HEK293 (cell line): ENCODE data around the gene PTGIR.
A peak's percentile ranks its signal among the peaks of the same experiment; 100 is the strongest.

Source experiments
- CTCF ChIA-PET: fragments of 350-600 bp; formaldehyde crosslinking; extraction: SDS; loops from one replicate; lab custom pipeline; 2021; ENCODE audit warnings: antibody characterized with exemption; lab: Yijun Ruan, JAX
- POLR2A ChIA-PET: fragments of 300-600 bp; formaldehyde crosslinking; extraction: SDS; loops from one replicate; lab custom pipeline; 2020; ENCODE audit warnings: antibody characterized with exemption, inconsistent platforms; lab: Yijun Ruan, JAX
- H3K27ac ChIP-seq: fragments of 200-500 bp; sonication (Bioruptor generic); 2 replicates; pipeline ENCODE4 v1.5.1; 2014; ENCODE audit warnings: low read depth, low read length, control low read depth, inconsistent platforms; ENCODE audit errors: extremely low read depth
- H3K36me3 ChIP-seq, 2 experiments: fragments of 200-500 bp in 1 of 2; sonication (Bioruptor generic) in 1 of 2; 1 replicate in 1 of 2; 2 replicates in 1 of 2; pipeline ENCODE4 v1.5.1; 2014 to 2017; ENCODE audit warnings: inconsistent platforms in 2 of 2, low read length in 2 of 2; ENCODE audit not compliant: control insufficient read depth in 2 of 2, insufficient read depth in 1 of 2
- H3K4me1 ChIP-seq: fragments of 200-500 bp; sonication (Bioruptor generic); 2 replicates; pipeline ENCODE4 v1.5.1; 2014; ENCODE audit warnings: mild to moderate bottlenecking, low read length, inconsistent platforms; ENCODE audit not compliant: control insufficient read depth, insufficient read depth
- H3K4me3 ChIP-seq: 2 replicates; pipeline ENCODE4 v1.5.1; 2011; ENCODE audit warnings: low read depth, mild to moderate bottlenecking, control low read depth, low read length, moderate library complexity
- H3K9me3 ChIP-seq: fragments of 200-500 bp; sonication (Bioruptor generic); 2 replicates; pipeline ENCODE4 v1.5.1; 2014; ENCODE audit warnings: low read depth, low read length, inconsistent platforms; ENCODE audit not compliant: control insufficient read depth, insufficient read depth
- CTCF ChIP-seq: fragments of 450-650 bp; formaldehyde crosslinking; IDR thresholded peaks from 2 replicates; pipeline ENCODE4 v1.5.1; 2016; ENCODE audit warnings: missing biosample characterization, missing genetic modification characterization
- GLI4 ChIP-seq: fragments of 450-650 bp; formaldehyde crosslinking; IDR thresholded peaks from 2 replicates; pipeline ENCODE4 v1.5.1; 2016; ENCODE audit warnings: missing biosample characterization, missing genetic modification characterization
- GLIS1 ChIP-seq: fragments of 450-650 bp; formaldehyde crosslinking; IDR thresholded peaks from 2 replicates; pipeline ENCODE4 v1.5.1; 2016; ENCODE audit warnings: missing biosample characterization, missing genetic modification characterization
- HOXA7 ChIP-seq: sonication (generic); formaldehyde crosslinking; IDR thresholded peaks from 2 replicates; pipeline ENCODE4 v1.8.1; 2022; ENCODE audit warnings: missing genetic modification reagents, borderline replicate concordance
- IKZF3 ChIP-seq: fragments of 450-650 bp; IDR thresholded peaks from 2 replicates; pipeline ENCODE4 v1.5.0; 2018; ENCODE audit warnings: missing biosample characterization, mild to moderate bottlenecking, missing genetic modification characterization, moderate library complexity
- KLF9 ChIP-seq: fragments of 450-650 bp; formaldehyde crosslinking; IDR thresholded peaks from 2 replicates; pipeline ENCODE4 v1.5.1; 2016; ENCODE audit warnings: missing biosample characterization, missing genetic modification characterization, low read depth
- MZF1 ChIP-seq: fragments of 450-650 bp; formaldehyde crosslinking; IDR thresholded peaks from 2 replicates; pipeline ENCODE4 v1.5.1; 2017; ENCODE audit warnings: missing biosample characterization, missing genetic modification characterization, borderline replicate concordance
- PRDM10 ChIP-seq: fragments of 450-650 bp; formaldehyde crosslinking; IDR thresholded peaks from 2 replicates; pipeline ENCODE4 v1.5.1; 2016; ENCODE audit warnings: missing biosample characterization, missing genetic modification characterization
- SP3 ChIP-seq: fragments of 450-650 bp; formaldehyde crosslinking; IDR thresholded peaks from 2 replicates; pipeline ENCODE4 v1.5.1; 2016; ENCODE audit warnings: missing biosample characterization, missing genetic modification characterization
- ZBTB20 ChIP-seq: fragments of 450-650 bp; formaldehyde crosslinking; IDR thresholded peaks from 2 replicates; pipeline ENCODE4 v1.5.1; 2016; ENCODE audit warnings: missing biosample characterization, missing genetic modification characterization
- ZBTB48 ChIP-seq: fragments of 450-650 bp; formaldehyde crosslinking; IDR thresholded peaks from 2 replicates; pipeline ENCODE4 v1.5.1; 2016; ENCODE audit warnings: missing biosample characterization, missing genetic modification characterization
- ZBTB8A ChIP-seq: fragments of 450-650 bp; formaldehyde crosslinking; IDR thresholded peaks from 2 replicates; pipeline ENCODE4 v1.5.1; 2016; ENCODE audit warnings: missing biosample characterization, missing genetic modification characterization
- ZFP37 ChIP-seq: fragments of 450-650 bp; formaldehyde crosslinking; IDR thresholded peaks from 2 replicates; pipeline ENCODE4 v1.5.1; 2016; ENCODE audit warnings: missing biosample characterization, missing genetic modification characterization
- ZNF10 ChIP-seq: fragments of 450-650 bp; formaldehyde crosslinking; IDR thresholded peaks from 2 replicates; pipeline ENCODE4 v1.5.1; 2017; ENCODE audit warnings: missing biosample characterization, missing genetic modification characterization
- ZNF140 ChIP-seq: fragments of 450-650 bp; formaldehyde crosslinking; IDR thresholded peaks from 2 replicates; pipeline ENCODE4 v1.5.1; 2016; ENCODE audit warnings: missing biosample characterization, missing genetic modification characterization
- ZNF175 ChIP-seq: fragments of 450-650 bp; formaldehyde crosslinking; IDR thresholded peaks from 2 replicates; pipeline ENCODE4 v1.5.1; 2016; ENCODE audit warnings: missing biosample characterization, missing genetic modification characterization
- ZNF239 ChIP-seq: fragments of 450-650 bp; formaldehyde crosslinking; IDR thresholded peaks from 2 replicates; pipeline ENCODE4 v1.5.1; 2016; ENCODE audit warnings: missing biosample characterization, missing genetic modification characterization
- ZNF48 ChIP-seq: fragments of 450-650 bp; formaldehyde crosslinking; IDR thresholded peaks from 2 replicates; pipeline ENCODE4 v1.5.1; 2016; ENCODE audit warnings: missing biosample characterization, missing genetic modification characterization
- ZNF549 ChIP-seq: fragments of 450-650 bp; IDR thresholded peaks from 2 replicates; pipeline ENCODE4 v1.5.1; 2018; ENCODE audit warnings: missing biosample characterization, missing genetic modification characterization, mild to moderate bottlenecking, inconsistent platforms, moderate library complexity
- ZNF596 ChIP-seq: fragments of 450-650 bp; IDR thresholded peaks from 2 replicates; pipeline ENCODE4 v1.5.0; 2018; ENCODE audit warnings: missing biosample characterization, mild to moderate bottlenecking, missing genetic modification characterization, moderate library complexity
- ZNF610 ChIP-seq: fragments of 450-650 bp; formaldehyde crosslinking; IDR thresholded peaks from 2 replicates; pipeline ENCODE4 v1.5.1; 2016; ENCODE audit warnings: missing biosample characterization, missing genetic modification characterization, borderline replicate concordance
- ZNF629 ChIP-seq: fragments of 450-650 bp; formaldehyde crosslinking; IDR thresholded peaks from 2 replicates; pipeline ENCODE4 v1.5.1; 2017; ENCODE audit warnings: missing biosample characterization, missing genetic modification characterization
- ZNF704 ChIP-seq: fragments of 450-650 bp; formaldehyde crosslinking; IDR thresholded peaks from 2 replicates; pipeline ENCODE4 v1.5.1; 2016; ENCODE audit warnings: missing biosample characterization, missing genetic modification characterization
- ZNF777 ChIP-seq: fragments of 450-650 bp; formaldehyde crosslinking; IDR thresholded peaks from 2 replicates; pipeline ENCODE4 v1.5.1; 2017; ENCODE audit warnings: missing biosample characterization, missing genetic modification characterization, borderline replicate concordance
- ZNF785 ChIP-seq: fragments of 450-650 bp; formaldehyde crosslinking; IDR thresholded peaks from 2 replicates; pipeline ENCODE4 v1.5.1; 2016; ENCODE audit warnings: missing biosample characterization, missing genetic modification characterization
- ZNF843 ChIP-seq: fragments of 450-650 bp; formaldehyde crosslinking; IDR thresholded peaks from 2 replicates; pipeline ENCODE4 v1.5.1; 2016; ENCODE audit warnings: missing biosample characterization, missing genetic modification characterization
- TF ChIP-seq, protein P1 (sequence below): fragments of 450-650 bp; formaldehyde crosslinking; IDR thresholded peaks from 2 replicates; pipeline ENCODE4 v1.5.1; 2017; ENCODE audit warnings: missing biosample characterization, missing genetic modification characterization

PTGIR gene

DNA sequence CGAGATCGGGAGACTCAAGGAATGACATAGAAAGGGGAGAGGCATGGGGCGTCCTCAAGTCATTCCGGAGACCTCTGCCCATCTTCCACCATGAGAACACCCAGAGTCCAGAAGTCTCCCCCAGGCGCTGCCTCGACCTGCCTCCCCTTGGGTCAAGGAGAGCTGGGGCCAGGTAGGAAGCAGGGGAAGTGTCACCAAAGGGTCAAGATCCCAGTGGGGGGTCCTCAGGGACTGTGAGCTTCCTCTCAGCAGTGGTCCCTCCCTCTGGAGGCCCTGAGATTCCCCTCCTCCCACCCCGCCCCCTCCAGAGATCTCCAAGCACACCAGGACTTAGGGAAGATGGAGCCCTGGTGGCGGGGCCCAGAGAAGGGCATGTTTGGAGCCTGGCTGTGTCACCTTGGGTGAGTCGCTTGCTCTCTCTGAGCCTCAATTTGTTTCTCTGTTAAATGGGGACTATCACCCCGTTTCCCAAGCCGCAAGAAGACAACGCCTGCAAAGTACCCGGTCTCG lies 35.2 kb upstream of the PTGIR start (continued):
- TF ChIP-seq CTCF (tag by site-specific recombination) (no peak), MZF1 (tag by site-specific recombination) (no peak), ZBTB48 (tag by site-specific recombination) (peak; percentile 19; the same call in 1 of the 2 replicates), ZNF48 (tag by site-specific recombination) (no peak), IKZF3 (no peak), GLI4 (tag by site-specific recombination) (no peak), SP3 (tag by site-specific recombination) (0 out of 2 replicates have a peak, but pooled peaks have one; percentile 44), ZNF239 (tag by site-specific recombination) (no peak), HOXA7 (CRISPR knock-in tag) (no peak), GLIS1 (tag by site-specific recombination) (peak; percentile 92), ZNF704 (tag by site-specific recombination) (no peak)

DNA sequence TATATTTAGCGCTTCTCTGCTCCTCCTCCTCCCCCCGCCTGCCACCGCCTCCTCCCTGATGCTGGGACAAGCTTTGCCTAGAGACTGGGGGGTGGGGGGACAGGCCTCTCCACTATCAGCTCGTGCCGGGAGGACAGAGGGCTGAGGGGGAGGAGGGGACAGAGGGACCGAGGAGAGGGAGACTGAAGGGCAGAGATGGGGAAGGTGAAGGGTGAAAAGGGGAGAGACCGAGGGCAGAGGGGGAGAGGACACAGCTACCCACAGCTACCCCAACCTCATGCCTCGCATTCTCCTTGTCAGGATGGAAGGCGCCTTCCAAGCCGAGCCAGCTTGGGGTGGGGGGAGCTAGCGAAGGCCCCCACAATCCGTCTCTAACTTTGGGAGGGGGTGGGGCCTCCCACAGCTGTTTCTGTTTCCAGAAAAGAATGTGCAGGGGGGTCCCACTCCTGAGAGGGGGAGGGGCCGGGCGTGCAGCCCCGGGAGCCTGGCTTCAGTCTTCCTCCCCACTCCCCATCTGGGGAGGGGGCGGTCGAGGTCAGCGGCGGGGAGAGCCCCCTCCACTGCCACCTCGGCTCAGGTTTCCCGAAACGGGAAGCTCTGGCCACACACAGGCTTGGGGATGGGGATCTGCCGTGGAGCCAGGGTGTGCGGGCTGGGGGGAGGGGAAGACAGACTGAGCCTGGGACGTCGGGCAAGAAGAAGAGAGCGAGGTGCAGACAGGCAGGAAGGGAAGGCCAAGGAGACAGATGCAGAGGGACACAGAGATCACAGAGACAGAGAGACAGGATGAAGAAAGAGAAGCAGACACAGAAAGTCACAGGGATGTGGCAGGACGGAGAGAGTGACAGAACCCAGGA lies 34.5 kb upstream of the PTGIR start:
- ChIA-PET CTCF (interaction anchor here (0.6 to 7.6 kb wide), 5 partner anchors 28 to 312 kb away, joined by 3 to 327 read pairs (median 4); partner anchors contain the start of gene PPP5C), POLR2A (interaction anchor here (1.5 kb wide), 1 partner anchor 27 kb away, joined by 7 read pairs; no protein-coding TSS in a partner anchor)
- Histone ChIP-seq H3K4me3 (no peak overlapping the region), H3K36me3 (no peaks in the 10 kb centered on the region; a peak in 1 of 3 replicates), H3K27ac (no peak overlapping the region), H3K9me3 (no peaks in the 10 kb centered on the region), H3K4me1 (peaks cover 21% of the 10 kb centered on the region)
- TF ChIP-seq ZNF175 (tag by site-specific recombination) (no peak), ZNF785 (no peak), ZNF549 (tag by site-specific recombination) (no peak), ZBTB20 (tag by site-specific recombination) (no peak), KLF9 (tag by site-specific recombination) (0 out of 2 replicates have a peak, but pooled peaks have one; percentile 20), ZNF629 (tag by site-specific recombination) (no peak), ZNF843 (tag by site-specific recombination) (no peak), ZNF10 (tag by site-specific recombination) (no peak), PRDM10 (tag by site-specific recombination) (peak; percentile 36), ZBTB8A (tag by site-specific recombination) (no peak), ZFP37 (no peak), ZNF610 (tag by site-specific recombination) (no peak), ZNF596 (peak; percentile 37; the same call in 1 of the 2 replicates), ZNF777 (tag by site-specific recombination) (peak; percentile 88), ZNF140 (no peak)
- TF ChIP-seq, protein P1, sequence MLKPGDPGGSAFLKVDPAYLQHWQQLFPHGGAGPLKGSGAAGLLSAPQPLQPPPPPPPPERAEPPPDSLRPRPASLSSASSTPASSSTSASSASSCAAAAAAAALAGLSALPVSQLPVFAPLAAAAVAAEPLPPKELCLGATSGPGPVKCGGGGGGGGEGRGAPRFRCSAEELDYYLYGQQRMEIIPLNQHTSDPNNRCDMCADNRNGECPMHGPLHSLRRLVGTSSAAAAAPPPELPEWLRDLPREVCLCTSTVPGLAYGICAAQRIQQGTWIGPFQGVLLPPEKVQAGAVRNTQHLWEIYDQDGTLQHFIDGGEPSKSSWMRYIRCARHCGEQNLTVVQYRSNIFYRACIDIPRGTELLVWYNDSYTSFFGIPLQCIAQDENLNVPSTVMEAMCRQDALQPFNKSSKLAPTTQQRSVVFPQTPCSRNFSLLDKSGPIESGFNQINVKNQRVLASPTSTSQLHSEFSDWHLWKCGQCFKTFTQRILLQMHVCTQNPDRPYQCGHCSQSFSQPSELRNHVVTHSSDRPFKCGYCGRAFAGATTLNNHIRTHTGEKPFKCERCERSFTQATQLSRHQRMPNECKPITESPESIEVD: no peak
